GM11168 (cell line): ENCODE data around the gene ZNF574.

Experiments used
- in situ Hi-C: fragments of 300-500 bp; cut with MboI; formaldehyde crosslinking; loops from one replicate; pipeline ENCODE4 v1.12.0; 2022; ENCODE audit warnings: low sequenced_read_pairs; ENCODE audit not compliant: unreplicated experiment

Gene ZNF574

DNA sequence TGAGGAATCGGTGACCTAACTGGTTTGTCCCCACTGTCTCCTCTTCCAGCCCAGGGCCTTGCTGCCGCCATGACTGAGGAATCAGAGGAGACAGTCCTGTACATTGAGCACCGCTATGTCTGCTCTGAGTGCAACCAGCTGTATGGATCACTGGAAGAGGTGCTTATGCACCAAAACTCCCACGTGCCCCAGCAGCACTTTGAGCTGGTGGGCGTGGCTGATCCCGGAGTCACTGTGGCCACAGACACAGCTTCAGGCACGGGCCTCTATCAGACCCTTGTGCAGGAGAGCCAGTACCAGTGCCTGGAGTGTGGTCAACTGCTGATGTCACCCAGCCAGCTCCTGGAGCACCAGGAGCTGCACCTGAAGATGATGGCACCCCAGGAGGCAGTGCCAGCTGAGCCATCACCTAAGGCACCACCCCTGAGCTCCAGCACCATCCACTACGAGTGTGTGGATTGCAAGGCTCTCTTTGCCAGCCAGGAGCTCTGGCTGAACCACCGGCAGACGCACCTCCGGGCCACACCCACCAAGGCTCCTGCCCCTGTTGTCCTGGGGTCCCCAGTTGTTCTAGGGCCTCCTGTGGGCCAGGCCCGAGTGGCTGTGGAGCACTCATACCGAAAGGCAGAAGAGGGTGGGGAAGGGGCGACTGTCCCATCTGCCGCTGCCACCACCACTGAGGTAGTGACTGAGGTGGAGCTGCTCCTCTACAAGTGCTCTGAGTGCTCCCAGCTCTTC, 2.7 kb downstream of the ZNF574 start:
- in situ Hi-C loops: no loop called here

DNA sequence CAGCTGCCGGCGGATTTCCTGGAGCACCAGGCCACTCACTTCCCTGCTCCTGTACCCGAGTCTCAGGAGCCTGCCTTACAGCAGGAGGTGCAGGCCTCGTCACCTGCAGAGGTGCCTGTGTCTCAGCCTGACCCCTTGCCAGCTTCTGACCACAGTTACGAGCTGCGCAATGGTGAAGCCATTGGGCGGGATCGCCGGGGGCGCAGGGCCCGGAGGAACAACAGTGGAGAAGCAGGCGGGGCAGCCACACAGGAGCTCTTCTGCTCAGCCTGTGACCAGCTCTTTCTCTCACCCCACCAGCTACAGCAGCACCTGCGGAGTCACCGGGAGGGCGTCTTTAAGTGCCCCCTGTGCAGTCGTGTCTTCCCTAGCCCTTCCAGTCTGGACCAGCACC, 3.3 kb downstream of the ZNF574 start:
- in situ Hi-C loops: no loop called here

DNA sequence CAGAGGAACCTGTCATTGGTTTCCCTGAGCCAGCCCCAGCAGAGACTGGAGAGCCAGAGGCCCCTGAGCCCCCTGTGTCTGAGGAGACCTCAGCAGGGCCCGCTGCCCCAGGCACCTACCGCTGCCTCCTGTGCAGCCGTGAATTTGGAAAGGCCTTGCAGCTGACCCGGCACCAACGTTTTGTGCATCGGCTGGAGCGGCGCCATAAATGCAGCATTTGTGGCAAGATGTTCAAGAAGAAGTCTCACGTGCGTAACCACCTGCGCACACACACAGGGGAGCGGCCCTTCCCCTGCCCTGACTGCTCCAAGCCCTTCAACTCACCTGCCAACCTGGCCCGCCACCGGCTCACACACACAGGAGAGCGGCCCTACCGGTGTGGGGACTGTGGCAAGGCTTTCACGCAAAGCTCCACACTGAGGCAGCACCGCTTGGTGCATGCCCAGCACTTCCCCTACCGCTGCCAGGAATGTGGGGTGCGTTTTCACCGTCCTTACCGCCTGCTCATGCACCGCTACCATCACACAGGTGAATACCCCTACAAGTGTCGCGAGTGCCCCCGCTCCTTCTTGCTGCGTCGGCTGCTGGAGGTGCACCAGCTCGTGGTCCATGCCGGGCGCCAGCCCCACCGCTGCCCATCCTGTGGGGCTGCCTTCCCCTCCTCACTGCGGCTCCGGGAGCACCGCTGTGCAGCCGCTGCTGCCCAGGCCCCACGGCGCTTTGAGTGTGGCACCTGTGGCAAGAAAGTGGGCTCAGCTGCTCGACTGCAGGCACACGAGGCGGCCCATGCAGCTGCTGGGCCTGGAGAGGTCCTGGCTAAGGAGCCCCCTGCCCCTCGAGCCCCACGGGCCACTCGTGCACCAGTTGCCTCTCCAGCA, 4.2 kb downstream of the ZNF574 start:
- in situ Hi-C loops: no loop called here

DNA sequence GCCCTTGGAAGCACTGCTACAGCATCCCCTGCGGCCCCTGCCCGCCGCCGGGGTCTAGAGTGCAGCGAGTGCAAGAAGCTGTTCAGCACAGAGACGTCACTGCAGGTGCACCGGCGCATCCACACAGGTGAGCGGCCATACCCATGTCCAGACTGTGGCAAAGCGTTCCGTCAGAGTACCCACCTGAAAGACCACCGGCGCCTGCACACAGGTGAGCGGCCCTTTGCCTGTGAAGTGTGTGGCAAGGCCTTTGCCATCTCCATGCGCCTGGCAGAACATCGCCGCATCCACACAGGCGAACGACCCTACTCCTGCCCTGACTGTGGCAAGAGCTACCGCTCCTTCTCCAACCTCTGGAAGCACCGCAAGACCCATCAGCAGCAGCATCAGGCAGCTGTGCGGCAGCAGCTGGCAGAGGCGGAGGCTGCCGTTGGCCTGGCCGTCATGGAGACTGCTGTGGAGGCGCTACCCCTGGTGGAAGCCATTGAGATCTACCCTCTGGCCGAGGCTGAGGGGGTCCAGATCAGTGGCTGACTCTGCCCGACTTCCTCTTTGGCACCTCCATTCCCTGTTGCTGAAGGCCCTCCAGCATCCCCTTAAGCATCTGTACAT, 4.9 kb downstream of the ZNF574 start:
- in situ Hi-C loops: no loop called here

DNA sequence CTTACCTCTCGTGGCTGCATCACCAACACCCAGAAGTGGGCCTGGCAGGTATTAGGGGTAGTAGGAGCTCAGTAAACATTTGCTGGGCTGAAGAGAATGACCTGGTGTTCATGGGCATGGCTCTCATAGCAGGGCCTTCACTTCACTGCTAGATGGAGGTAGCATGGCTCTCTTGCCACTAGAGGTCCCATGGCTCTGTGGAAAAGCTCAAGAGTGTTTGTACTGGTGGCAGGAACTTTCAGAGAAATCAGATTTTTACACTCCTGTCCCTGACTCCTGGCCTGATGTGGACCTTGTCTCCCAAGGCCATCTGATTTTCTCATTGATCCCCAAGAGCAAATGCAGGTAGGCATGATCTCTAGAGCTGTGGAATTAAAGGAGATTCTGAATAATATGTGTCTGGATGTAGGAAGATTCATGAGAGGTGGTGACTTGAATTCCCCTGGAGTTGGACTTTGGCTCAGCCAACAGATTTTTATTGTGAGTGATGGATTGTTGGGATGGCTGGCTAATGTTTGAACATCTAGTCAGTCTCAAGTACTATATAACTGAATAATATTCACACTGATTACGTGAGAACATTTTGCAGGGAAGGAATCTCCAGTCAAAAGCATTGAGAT, 5.7 kb downstream of the ZNF574 start:
- in situ Hi-C loops: no loop called here

DNA sequence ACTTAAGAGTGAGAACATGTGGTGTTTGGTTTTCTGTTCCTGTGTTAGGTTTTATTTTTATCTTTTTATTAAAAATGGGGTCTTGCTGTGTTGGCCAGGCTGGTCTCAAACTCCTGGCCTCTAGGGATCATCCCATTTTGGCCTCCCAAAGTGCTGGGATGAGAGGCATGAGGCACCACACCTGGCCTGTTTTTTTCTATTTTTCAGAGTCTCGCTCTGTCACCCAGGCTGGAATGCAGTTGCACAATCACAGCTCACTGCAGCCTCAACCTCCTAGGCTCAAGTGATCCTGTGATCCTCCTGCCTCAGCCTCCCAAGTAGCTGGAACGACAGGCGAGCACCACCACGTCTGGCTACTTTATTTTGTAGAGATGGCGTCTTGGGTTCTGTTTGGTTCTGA, 7.6 kb downstream of the ZNF574 start:
- in situ Hi-C loops: no loop called here

DNA sequence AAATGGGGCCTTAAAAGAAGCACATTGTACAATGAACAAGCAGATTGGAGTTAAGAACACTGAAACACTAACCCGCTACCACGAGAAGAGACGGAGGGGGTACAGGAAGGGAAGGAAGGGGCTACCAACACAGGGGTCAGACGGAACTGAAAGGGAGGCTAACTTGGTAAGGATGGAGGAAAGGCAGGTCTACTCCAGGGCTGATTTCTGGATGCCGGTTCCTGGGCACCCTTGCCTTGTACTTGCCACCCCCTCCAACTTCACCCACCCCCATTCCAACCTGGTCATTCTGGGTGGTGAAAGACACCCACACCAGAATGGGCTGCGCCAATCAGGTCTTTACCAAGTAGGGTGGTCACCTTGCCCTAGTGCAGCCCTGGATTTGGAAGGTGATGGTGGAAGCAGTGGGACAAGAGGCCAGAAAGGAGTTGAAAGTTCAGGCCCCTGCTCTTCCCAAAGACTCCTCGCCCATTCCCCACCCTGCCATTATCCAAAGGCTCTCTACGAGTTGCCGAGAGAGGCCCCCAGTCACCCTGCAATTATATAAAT, 10.3 kb downstream of the ZNF574 start:
- in situ Hi-C loops: no loop called here

DNA sequence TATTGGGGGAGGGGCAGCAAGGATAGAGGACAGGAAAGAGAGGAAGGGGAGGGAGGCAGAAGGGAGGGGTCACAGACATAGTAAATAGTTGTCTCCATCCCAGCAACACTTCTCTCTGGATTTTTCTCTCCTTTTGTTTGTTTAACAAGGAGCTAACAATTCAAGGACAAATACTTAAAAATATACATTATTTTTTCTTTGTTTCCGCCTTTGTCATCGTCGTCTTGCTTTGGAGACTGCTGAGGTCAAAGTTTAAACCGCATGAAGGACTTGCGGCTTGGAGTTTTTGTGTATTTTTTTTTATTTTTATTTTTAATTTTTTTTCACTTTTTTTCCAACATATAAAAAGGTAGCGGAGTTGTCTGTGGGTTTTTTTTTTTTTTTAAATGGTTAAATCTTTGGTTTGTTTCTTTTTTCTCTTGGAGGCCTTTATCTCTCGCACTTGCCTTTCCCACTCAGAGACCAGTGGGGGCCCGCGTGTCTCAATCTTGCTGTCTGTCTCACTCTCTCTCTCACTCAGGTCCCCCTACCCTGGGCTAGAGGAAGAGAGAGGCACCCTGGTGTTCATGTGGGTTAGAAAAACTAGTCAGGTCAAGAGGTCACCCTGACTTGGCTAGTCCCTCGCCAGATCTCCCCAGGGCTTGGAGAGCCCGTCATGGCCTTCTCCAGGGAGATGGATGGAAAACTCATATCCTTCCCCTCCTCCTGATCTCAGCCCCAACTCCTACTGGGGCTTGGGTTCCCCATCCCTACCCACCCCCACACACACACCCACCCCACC, 11.0 kb downstream of the ZNF574 start:
- in situ Hi-C loops: no loop called here

DNA sequence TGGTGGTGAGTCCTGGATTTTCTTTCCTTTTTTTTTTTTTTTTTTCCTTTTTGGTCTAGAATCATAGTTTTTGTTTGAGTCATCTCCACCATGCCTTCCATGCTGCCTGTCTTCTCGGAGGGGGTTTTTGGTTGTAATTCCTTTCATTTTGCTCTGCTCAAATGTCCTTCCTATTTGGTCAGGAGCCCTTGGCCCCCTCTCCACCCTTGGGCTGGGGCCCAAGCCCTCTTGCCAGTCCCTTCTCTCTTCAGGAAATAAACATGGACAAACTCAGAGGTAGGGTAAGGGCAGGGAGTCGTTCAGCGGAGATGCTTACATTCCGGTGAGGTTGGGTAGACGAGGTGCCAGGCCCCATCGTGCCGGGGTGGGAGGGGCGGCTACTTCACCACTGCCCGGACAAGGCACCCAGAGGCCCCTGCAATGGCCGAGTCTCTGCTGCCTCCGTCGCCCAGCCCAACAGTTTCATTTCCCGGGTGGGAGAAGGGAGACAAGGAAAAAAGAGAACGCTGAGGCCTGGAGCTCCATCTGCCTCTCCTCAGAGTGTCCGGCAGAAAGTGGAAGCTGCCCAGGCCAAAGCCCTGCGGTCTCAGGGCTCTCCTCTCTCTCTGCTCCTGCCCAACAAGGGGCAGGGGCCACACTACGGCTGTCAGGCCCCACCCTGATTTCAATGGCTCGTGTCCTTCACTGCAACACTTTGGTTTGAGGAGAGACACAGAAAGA, 12.7 kb downstream of the ZNF574 start:
- in situ Hi-C loops: no loop called here

DNA sequence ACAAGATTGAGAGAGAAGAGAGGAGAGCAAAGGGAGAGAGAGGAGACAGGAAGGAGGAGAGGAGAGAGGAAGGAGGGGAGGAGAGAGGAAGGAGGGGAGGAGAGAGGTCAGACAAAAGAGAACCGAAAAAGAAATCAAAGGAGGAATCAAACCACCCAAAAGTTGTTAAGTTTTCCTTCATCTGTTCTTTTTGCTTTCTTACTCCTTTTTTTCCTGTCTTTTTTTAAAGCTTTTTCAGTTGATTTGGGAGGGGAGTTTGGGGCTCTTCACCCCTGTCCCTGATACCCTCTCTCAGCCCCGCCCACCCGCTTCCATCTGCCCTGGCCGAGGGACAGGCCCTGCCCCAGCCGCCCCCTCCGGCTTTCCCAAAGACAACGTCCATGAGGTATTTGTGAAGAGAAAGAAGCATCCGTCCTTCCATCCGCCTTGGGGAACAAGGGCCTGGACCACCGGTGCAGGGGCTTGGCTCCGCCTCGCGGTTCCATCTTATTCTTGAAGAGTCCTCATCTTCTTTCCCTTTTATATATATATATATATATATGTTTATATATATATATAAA, 13.3 kb downstream of the ZNF574 start:
- in situ Hi-C loops: no loop called here

DNA sequence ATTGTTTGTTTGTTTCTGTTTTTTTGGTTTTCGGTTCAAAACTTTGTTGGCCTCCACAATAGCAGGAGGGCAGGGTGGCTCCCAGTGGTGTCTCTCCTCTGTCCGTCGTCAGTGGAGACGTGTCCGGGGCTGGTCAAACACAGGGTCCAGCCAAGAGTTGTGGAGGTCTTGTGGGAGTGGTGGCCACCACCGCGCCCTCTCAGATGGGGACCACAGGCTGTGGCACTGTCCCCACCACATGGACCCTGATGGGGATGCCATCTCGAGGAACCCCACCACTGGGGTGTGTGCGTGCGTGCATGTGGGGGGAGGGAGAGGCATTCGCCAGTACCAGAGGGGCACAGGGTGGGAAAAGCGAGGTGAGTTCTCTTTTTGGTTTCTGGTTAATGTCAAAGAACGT, 13.8 kb downstream of the ZNF574 start:
- in situ Hi-C loops: no loop called here

DNA sequence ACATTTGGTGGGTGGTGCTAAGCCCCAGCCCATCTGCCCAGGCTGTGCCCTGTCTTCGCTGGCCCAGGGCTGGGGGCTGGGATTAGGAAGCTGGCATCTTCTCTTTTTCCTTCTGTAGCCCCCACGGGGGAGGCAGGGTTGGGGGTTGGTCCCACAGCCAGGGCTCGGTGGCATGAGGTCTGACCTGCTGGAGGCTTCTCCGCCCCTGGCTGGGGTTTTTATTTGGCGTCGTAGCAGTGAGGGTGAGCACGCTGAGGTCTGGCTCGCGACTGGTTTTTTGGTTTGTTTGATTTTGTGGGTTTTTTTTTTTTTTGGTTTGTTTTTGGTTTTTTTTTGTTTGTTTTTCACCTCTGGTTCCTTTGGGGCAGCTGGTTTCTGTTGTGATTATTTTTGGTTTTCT, 14.7 kb downstream of the ZNF574 start:
- in situ Hi-C loops: no loop called here

DNA sequence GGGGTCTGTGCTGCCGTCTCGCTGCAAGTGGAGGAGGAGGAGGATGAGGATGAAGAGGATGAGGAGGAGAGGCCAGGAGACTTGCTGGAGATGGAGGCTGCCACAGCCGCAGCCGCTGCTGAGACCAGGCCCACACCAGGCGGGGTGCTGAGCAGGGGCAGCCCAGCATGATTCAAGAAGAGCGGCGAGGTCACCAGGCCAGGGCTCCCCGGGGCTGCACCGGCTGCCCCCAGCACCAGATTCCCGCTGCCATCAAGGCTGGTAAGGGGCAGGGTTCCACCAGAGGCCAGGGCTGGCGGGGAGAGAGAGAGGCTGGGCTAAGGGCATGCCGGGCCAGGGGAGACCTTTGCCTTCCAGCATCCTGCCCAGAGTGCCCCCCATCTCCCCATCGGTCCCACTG, 15.3 kb downstream of the ZNF574 start:
- in situ Hi-C loops: no loop called here

DNA sequence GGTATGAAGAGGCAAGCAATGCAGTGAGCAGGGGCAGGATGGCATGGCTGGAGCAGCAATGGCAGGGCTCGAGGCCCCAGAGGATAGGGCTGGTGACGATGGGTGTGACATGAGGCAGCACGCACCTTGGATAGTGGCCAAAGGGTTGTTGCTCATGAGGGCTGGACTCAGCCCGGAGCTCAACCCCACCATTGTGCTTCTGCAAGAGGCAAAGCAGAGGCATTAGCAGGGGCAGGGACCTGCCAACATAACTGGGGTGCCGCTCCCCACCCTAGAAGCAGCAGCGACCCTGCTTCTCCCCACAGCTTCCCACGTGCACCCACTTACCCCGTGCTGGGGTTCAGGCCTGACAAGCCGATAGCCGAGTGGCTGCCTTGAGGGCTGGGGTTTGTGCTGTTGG, 15.8 kb downstream of the ZNF574 start:
- in situ Hi-C loops: no loop called here

DNA sequence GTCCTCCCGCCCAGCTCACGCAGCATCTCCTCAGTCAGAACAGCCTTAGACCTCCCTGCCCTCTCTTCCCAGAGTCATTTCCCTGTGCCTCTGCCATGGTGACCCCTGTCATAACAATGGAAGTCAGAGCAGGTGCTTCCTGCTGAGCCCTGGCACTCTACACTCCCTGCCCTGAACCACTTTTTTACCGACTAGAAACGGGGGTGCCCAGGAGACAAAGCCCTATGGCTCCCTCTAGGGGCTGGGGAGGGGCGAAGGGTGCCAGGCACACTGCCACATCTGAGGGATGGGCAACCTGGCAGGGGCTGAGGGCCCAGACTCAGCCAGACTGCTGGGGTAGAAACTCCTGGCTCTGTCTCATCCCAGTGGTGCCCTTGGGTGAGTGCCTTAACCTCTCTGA, 16.4 kb downstream of the ZNF574 start:
- in situ Hi-C loops: no loop called here

DNA sequence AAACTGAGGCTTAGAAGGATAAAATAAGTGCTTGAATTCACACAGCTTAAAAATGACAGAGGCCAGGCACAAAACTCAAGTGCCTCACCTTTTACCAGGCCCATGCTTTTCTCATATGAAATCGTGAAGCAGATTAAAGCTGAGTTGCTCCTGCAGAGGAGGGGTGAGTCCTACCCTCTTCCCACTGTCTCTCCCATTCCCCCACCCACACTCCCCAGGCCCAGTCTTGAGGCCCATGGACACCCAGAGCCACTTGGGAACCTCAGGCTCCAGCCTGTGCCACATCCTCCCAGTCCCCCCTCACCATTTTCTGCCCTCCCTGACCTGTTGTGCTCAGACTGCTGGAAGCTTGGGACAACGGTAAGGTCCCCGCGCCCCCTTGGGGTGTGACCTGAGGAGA, 17.5 kb downstream of the ZNF574 start:
- in situ Hi-C loops: no loop called here

DNA sequence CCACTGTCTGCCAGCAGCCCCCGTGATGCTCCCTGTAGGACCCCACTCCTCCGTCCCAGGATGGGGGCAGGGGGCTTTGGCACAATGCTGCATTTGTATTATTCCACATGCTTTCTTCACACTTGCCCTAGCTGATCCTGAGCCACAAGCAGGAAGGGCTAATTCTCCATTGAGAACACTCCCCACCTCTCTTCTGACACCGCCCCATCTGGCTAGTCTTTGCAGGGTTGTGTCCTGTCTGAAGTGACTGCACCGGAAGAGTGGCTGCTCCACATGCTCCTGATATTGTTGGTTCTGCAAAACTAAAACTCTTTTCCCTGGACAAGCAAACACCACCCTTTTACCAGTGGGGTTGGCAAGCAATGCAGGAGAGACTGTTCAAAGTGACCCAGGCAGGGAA, 18.0 kb downstream of the ZNF574 start:
- in situ Hi-C loops: no loop called here

DNA sequence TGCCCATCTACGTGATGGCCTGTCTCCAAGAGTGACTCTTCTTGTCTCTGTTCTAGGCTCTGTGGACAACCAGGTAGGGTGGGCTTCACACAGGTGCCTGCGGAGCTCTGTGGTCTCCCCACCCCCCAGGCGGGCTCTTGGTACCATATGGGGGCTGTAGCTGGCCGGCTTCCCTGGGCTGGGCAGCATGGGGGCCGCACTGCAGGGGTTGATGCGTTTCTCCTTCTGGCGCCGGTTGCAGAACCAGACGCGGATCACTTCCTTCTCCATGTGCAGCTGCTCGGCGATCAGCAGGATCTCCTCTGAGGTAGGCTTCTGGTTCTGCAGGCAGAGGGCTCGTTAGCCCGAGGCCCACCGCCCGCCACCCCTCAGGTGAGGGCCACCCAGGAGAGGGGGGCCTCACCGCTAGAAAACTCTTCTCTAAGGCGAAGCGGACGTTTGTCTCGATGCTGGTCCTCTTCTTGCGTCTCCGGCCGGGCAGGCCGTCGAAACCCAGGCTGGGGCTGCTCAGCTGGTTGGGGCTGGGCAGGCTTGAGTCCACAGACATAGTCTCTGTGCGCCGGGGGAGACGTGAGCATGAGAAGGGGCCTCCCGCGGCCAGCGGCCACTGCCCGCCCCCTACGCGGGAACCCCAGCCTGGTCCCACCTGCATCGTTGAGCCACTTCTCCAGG, 19.3 kb downstream of the ZNF574 start:
- in situ Hi-C loops: no loop called here
